Gastrocnemius medialis (tissue), 4 donors: Measurements from ENCODE around the gene LPAR1. TPM values are rescaled to one million over a fixed set of nuclear protein-coding genes. Genes with fewer than 3 reads are reported as not detected.
A peak's percentile ranks its signal among the peaks of the same experiment; 100 is the strongest.

Experiments
- ATAC-seq, 2 donors: fragments of 150-250 bp; one replicate each; pipeline ENCODE4 v1.9.1; 2016
- DNase-seq, 2 donors: peaks; one replicate each; pipeline ENCODE4 v3.0.0-alpha.2; 2019
- H3K27ac ChIP-seq, 4 donors: fragments of 200-600 bp; sonication (generic); 1 replicate in 1 of 4; 2 replicates in 3 of 4; pipeline ENCODE4 v1.5.1; 2016 to 2018; ENCODE audit warnings: mild to moderate bottlenecking in 2 of 4, moderate library complexity in 1 of 4
- H3K27me3 ChIP-seq, 3 donors: fragments of 200-600 bp; sonication (generic) in 2 of 3; 1 replicate in 1 of 3; 2 replicates in 2 of 3; pipeline versions ENCODE4 v1.5.1 to v1.6.0; 2016 to 2019; ENCODE audit warnings: mild to moderate bottlenecking in 1 of 3, moderate library complexity in 1 of 3
- H3K36me3 ChIP-seq, 2 donors: fragments of 200-600 bp; sonication (generic) in 1 of 2; one replicate each; pipeline ENCODE4 v1.5.1; 2017 to 2018
- H3K4me1 ChIP-seq, 2 donors: fragments of 200-600 bp; sonication (generic) in 1 of 2; one replicate each; pipeline ENCODE4 v1.5.1; 2016 to 2017; ENCODE audit warnings: mild to moderate bottlenecking in 2 of 2
- H3K4me3 ChIP-seq, 4 donors: fragments of 200-600 bp; sonication (generic) in 3 of 4; 1 replicate in 1 of 4; 2 replicates in 3 of 4; pipeline ENCODE4 v1.5.1; 2016 to 2019; ENCODE audit warnings: mild to moderate bottlenecking in 2 of 4
- H3K9me3 ChIP-seq, 3 donors: fragments of 200-600 bp; sonication (generic) in 2 of 3; 1 replicate in 1 of 3; 2 replicates in 2 of 3; pipeline ENCODE4 v1.5.1; 2016 to 2019
- POLR2A ChIP-seq, 2 donors: fragments of 450-650 bp; IDR thresholded peaks; one replicate each; pipeline ENCODE4 v1.6.1; 2017; ENCODE audit warnings: antibody characterized with exemption in 2 of 2, mild to moderate bottlenecking in 2 of 2, moderate library complexity in 2 of 2
- in situ Hi-C, 4 donors: fragments of 200-750 bp; cut with MboI; loops; one replicate each; pipeline versions ENCODE4 v1.15.0 to v1.8.0; 2017; ENCODE audit warnings: low sequenced_read_pairs in 4 of 4
- intact Hi-C: fragments of 100-400 bp; cut with DNase I; formaldehyde crosslinking; loops from one replicate; pipeline ENCODE4 v1.15.1; 2023; ENCODE audit warnings: low total_unique reads
- total RNA-seq, 4 donors: library from RNA; depleted of rRNA; stranded (reverse); fragments of >200 nt; gene quantifications; one replicate each; pipeline versions ENCODE4 v1.1.0 to v1.2.3, GENCODE V29; 2016
- TF ChIP-seq, protein P1 (sequence below), 5 experiments: fragments of 450-650 bp in 3 of 5; fragments of 200-600 bp in 2 of 5; sonication (generic) in 2 of 5; IDR thresholded peaks in 4 of 5; conservative IDR thresholded peaks in 1 of 5; 1 replicate in 4 of 5; 2 replicates in 1 of 5; pipeline ENCODE4 v1.5.1; 2016 to 2019; ENCODE audit warnings: antibody characterized with exemption in 5 of 5, mild to moderate bottlenecking in 3 of 5, moderate library complexity in 3 of 5

LPAR1 gene
- total RNA-seq, 4 donors from 2014 or later, result 5.5 to 20.2 (median 13.2) TPM

DNA sequence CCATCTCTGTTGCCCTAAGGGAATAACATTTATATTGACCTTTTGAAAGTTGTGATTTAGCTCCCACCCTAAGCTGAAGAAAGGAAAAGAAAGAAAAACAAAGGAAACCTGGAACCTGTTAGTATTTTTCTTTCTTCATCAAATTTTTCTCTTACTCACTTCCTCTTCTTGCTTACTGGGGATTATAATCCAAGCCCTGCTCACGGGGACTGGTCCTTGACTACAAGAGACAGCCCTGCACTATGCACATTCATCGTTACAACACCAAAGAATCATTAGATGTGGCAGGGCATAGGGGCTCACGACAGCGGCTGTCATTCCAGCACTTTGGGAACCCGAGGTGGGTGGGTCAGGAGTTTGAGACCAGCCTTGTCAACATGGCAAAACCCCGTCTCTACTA lies 37.8 kb upstream of the LPAR1 start:
- intact Hi-C loops, result no loop called here
- H3K36me3 ChIP-seq, result no peaks in the 10 kb centered on the region
- H3K9me3 ChIP-seq, result no peaks in the 10 kb centered on the region
- in situ Hi-C loops, result no loop called here
- H3K27ac ChIP-seq, result no peak overlapping the region
- DNase-seq, result no peak
- no peak for TF ChIP-seq POLR2A (IDR thresholded peaks at IDR 0.05)
- TF ChIP-seq, protein P1, sequence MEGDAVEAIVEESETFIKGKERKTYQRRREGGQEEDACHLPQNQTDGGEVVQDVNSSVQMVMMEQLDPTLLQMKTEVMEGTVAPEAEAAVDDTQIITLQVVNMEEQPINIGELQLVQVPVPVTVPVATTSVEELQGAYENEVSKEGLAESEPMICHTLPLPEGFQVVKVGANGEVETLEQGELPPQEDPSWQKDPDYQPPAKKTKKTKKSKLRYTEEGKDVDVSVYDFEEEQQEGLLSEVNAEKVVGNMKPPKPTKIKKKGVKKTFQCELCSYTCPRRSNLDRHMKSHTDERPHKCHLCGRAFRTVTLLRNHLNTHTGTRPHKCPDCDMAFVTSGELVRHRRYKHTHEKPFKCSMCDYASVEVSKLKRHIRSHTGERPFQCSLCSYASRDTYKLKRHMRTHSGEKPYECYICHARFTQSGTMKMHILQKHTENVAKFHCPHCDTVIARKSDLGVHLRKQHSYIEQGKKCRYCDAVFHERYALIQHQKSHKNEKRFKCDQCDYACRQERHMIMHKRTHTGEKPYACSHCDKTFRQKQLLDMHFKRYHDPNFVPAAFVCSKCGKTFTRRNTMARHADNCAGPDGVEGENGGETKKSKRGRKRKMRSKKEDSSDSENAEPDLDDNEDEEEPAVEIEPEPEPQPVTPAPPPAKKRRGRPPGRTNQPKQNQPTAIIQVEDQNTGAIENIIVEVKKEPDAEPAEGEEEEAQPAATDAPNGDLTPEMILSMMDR (IDR thresholded peaks at IDR 0.05 in 4 of 5, conservative IDR thresholded peaks at IDR 0.05 in 1 of 5), result no peak
- H3K4me3 ChIP-seq, result no peak overlapping the region
- ATAC-seq, result no peak
- H3K4me1 ChIP-seq, result no peaks in the 10 kb centered on the region
- no peaks in the 10 kb centered on the region for H3K27me3 ChIP-seq

DNA sequence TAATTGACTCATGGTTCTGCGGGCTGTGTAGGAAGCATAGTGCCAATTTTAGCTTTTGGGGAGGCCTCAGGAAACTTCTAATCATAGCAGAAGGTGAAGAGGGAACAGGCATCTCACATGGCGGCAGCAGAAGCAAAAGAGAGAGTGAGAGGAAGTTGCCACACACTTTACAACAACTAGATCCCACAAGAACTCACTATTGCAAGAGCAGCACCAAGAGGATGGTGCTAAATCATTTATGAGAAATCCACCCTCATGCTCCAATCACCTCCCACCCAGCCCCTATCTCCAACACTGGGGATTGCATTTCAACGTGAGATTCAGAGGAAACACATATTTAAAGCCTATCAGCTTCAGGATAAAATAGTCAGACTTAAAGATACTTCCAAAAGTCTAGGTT lies 36.1 kb upstream of the LPAR1 start:
- H3K27me3 ChIP-seq, result no peaks in the 10 kb centered on the region
- intact Hi-C loops, result no loop called here
- no peak for ATAC-seq
- in situ Hi-C loops, result loop anchor here in 2 of 4 donors (25.0 kb wide), 2 partner anchors 213 to 437 kb away; no protein-coding TSS in a partner anchor
- no peak overlapping the region for H3K4me3 ChIP-seq
- H3K27ac ChIP-seq, result no peak overlapping the region
- H3K36me3 ChIP-seq, result no peaks in the 10 kb centered on the region
- TF ChIP-seq POLR2A (IDR thresholded peaks at IDR 0.05), result no peak
- TF ChIP-seq, protein P1 (IDR thresholded peaks at IDR 0.05 in 4 of 5, conservative IDR thresholded peaks at IDR 0.05 in 1 of 5), result no peak
- H3K9me3 ChIP-seq, result no peaks in the 10 kb centered on the region
- no peak for DNase-seq
- no peaks in the 10 kb centered on the region for H3K4me1 ChIP-seq

DNA sequence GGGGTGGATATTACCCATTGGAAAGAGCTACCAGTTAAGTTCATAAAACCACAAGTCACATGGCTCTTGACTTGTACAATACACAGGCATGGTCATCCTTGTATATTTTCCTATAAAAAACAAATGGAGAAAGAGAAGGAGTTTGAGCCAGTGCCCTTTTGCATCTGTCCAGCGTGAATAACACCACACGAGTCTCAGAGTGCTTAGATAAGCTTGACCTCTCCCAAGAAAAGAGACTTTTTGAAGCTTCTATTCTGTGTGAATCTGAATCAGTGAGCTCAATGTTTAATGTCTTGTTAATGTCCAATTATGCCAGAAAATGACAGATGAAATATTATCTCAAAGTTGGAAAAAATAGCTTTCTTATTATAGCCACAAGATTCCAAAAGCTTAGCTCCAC lies 30.9 kb upstream of the LPAR1 start:
- Histone ChIP-seq H3K27me3 (no peaks in the 10 kb centered on the region), H3K27ac (peak overlapping the region in 2 of 4 donors; percentile 59 to 75), H3K9me3 (no peaks in the 10 kb centered on the region), H3K36me3 (no peaks in the 10 kb centered on the region), H3K4me3 (no peak overlapping the region), H3K4me1 (no peaks in the 10 kb centered on the region)
- ATAC-seq (no peak), DNase-seq (no peak)
- in situ Hi-C loops, result loop anchor here in 2 of 4 donors (25.0 kb wide), 2 partner anchors 218 to 432 kb away; no protein-coding TSS in a partner anchor
- TF ChIP-seq, protein P1 (IDR thresholded peaks at IDR 0.05 in 4 of 5, conservative IDR thresholded peaks at IDR 0.05 in 1 of 5), result no peak
- no peak for TF ChIP-seq POLR2A (IDR thresholded peaks at IDR 0.05)
- intact Hi-C loops, result no loop called here

DNA sequence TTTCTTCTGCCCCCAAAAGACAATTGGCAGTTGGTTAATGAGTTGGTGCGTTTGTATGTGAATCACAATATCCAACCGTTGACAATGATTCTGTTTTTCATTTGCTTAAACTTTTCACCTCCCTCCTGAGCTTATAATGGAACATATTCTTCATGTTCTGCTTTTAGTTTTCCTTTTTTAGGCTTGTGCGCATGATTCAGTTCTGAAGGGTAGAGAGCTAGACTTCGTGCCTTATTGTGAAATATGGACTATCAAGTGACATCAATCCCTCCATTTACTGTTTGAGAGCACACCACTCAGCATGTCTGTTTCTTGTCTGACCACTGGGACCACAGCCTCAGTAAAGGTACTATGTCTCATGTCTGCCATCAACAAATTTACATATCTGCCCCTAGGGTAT lies 30.5 kb upstream of the LPAR1 start:
- H3K27ac ChIP-seq, result peak overlapping the region; percentile 45 to 75 (median 64)
- H3K27me3 ChIP-seq, result no peaks in the 10 kb centered on the region
- in situ Hi-C loops (loop anchor here in 2 of 4 donors (25.0 kb wide), 2 partner anchors 219 to 431 kb away; no protein-coding TSS in a partner anchor), intact Hi-C loops (no loop called here)
- no peak overlapping the region for H3K4me3 ChIP-seq
- TF ChIP-seq, protein P1 (IDR thresholded peaks at IDR 0.05 in 4 of 5, conservative IDR thresholded peaks at IDR 0.05 in 1 of 5), result no peak
- TF ChIP-seq POLR2A (IDR thresholded peaks at IDR 0.05), result no peak
- ATAC-seq, result peak; percentile 69 to 77
- DNase-seq, result no peak
- no peaks in the 10 kb centered on the region for H3K4me1 ChIP-seq
- H3K36me3 ChIP-seq, result no peaks in the 10 kb centered on the region
- no peaks in the 10 kb centered on the region for H3K9me3 ChIP-seq

DNA sequence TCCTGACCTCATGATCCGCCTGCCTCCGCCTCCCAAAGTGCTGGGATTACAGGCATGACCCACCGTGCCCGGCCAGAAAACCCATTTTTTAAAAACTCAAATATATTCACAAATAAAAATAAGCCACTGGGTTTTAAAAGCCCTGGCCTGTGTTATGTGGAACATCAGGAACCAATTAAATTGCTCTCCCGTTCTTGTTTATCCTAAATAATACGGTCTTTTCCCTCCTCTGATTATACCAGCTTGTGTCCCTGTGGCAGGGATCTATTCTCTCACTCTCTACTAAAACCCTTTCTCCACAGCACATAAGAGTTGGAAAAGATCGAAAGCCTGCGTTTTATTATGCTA lies 30.1 kb upstream of the LPAR1 start:
- intact Hi-C loops, result no loop called here
- Histone ChIP-seq H3K4me1 (no peaks in the 10 kb centered on the region), H3K27ac (peak overlapping the region; percentile 45 to 75 (median 64)), H3K4me3 (no peak overlapping the region), H3K9me3 (no peaks in the 10 kb centered on the region), H3K27me3 (no peaks in the 10 kb centered on the region), H3K36me3 (no peaks in the 10 kb centered on the region)
- no peak for DNase-seq
- in situ Hi-C loops, result loop anchor here in 2 of 4 donors (25.0 kb wide), 2 partner anchors 219 to 431 kb away; no protein-coding TSS in a partner anchor
- TF ChIP-seq, protein P1 (IDR thresholded peaks at IDR 0.05 in 4 of 5, conservative IDR thresholded peaks at IDR 0.05 in 1 of 5), result no peak
- no peak for TF ChIP-seq POLR2A (IDR thresholded peaks at IDR 0.05)
- ATAC-seq, result peak in 1 of 2 donors; percentile 14
